ENCODE measurements around the gene EPS8.

- TF ChIP-seq CTCF (IDR thresholded peaks at IDR 0.05) (no peak), POLR2A (IDR thresholded peaks at IDR 0.05) (no peak)
Measured at GRCh38 chr12:15712823-15713660, 76.1 kb downstream of the EPS8 start.
